GM19193 (cell line): ENCODE measurements around the gene GOLGA7B.

Experiments used
- POLR2A ChIP-seq: IDR thresholded peaks from 4 replicates; pipeline ENCODE4 v1.6.1; 2011; ENCODE audit not compliant: insufficient read depth, insufficient read length; ENCODE audit errors: extremely low read depth

GOLGA7B gene

GRCh38 chr10:97823734-97824133 lies 25.9 kb upstream of the GOLGA7B start:
- no peak for TF ChIP-seq POLR2A

DNA sequence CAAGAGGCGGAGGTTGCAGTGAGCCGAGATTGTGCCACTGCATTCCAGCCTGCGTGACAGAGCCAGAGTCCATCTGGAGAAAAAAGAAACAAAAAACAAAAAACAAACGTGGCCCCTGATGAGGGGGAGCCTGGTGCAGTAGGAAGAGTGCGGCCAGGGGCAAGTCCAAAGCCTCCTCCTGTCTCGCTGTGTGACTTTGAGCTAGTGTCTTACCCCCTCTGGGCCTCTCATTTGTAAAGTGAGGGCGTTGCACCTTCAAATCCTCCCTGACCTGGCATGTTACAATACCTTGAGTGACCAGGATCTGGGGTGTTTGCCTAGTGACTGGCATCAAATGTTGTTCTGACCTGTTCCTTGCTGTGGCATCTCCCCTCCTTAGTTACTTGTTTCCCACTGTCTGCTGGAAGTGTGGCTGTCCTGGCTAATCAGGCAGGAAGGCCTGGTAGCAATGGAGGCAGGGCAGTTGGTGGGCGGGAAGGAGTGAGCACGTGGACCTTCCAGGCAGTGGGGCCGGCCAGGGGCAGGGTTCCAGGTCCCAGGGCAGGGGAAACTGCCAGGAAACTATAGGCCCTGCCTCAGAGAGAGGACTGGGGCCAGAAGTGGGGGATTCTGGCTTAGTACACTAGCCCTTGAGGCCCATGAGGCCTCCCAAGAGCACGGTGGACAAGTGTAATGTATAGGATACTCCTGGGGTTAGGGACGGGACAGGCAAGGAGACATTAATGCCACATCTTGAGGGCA lies 24.5 kb upstream of the GOLGA7B start:
- TF ChIP-seq POLR2A = no peak

- no peak for TF ChIP-seq POLR2A
Measured at GRCh38 chr10:97826892-97827291, 22.8 kb upstream of the GOLGA7B start.

DNA sequence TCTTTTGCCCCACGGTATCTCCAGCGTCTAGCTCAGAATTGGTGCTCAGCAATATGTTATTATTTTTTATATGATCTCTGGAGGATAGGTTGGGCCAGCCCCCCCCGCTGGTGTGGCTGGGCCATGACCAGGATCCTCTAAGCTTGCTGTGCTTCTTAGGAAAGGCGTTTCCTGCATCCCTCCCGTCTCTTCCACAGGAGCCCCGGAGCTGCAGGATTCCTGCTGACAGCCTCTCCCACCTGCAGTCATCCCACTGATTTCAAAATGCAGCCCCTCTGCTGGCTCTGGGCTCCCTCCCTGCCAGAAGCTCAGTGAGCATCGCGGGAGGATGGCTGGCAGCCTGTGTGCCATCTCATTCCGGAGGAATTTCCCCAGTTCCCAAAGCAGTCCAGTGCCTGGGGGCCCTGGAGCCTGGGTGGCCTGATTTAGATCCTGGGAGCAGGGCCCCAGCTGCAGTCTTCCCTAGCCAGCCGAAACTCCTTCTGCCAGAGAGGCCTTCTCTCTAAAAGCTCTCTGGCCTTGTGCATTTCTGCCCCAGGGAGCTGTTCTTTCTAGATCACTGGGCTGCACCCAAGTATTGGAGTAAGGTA lies 21.8 kb upstream of the GOLGA7B start:
- TF ChIP-seq POLR2A = no peak

DNA sequence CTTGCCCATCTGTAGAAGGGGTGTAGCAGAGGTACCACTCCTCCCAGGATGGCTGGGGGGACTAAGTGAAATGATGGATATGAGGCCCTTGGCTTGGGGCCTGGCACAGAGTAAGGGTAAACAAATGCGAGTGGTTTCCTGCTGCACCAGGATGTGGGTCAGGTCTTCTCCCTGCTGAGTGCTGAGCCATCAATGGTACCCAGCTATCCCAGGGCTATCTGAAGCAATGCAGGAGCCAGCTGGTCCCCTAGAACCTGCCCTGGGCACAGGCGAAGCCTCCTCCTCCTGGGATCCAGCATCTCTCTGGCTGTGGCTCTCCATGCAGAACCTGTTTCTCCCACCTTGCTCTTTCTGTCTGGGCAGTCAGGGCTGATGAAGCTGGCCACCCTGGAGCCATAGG lies 20.9 kb upstream of the GOLGA7B start:
- no peak for TF ChIP-seq POLR2A

GRCh38 chr10:97830064-97830463 lies 19.6 kb upstream of the GOLGA7B start:
- TF ChIP-seq POLR2A = no peak

DNA sequence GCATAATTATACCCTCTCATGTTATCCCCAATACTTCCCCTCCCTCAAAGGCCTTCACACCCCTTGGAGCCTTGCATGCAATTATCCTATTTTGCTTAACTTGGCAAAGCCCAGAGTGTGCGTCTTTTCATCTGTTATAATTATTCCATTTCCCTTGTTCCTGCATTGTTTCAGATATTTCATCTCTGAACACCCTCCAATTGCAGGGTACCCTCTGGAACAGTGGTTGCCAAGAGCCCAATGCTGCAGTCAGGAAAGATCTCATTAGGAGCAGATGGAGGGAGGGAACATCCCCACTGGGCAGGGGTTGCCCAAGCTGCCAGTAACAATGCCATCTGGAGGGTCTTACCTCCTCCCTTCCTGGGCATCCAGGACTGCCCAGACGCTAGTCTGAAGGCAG lies 18.4 kb upstream of the GOLGA7B start:
- TF ChIP-seq POLR2A = no peak

DNA sequence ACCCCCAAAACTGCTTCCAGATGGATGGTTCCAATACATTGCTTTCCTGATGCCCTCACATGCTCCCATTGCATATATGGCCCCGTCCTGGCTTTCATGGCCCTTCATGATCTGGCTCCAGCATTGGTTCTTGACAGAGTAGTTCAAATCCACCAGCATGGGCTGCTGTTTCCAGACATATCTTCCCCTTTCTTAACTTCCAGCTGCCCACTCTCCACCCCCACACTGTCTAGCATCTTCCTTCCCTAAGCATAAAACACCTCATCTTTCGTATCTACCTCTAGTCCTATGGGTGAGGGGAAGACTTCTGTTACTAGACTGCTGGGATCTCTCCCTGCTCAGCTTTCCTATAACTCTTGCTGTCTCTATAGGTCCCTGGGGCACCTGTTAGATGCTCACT lies 13.2 kb upstream of the GOLGA7B start:
- no peak for TF ChIP-seq POLR2A

DNA sequence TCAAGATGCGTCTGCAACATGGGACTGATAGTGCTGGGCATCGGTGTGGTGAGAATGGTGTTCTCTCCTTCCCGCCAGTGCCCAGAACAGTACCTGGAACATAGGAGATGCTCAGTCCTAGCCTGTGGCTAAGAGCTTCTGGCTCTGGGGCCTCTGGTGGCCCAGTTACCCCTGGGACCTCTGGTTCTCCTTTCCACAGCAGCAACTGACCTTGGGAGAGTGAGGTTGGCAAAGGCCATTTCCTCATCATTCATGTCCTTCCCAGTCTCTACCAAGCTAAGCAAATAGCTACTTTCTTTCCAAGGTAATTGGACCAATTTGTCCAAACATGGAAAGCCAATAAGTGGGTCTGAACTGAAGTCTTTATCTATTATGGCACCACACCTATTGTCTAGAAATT lies 11.6 kb upstream of the GOLGA7B start:
- no peak for TF ChIP-seq POLR2A

GRCh38 chr10:97842656-97843280 lies 6.9 kb upstream of the GOLGA7B start:
- TF ChIP-seq POLR2A = no peak

- TF ChIP-seq POLR2A = no peak
Measured at GRCh38 chr10:97843281-97843671, 6.4 kb upstream of the GOLGA7B start.

DNA sequence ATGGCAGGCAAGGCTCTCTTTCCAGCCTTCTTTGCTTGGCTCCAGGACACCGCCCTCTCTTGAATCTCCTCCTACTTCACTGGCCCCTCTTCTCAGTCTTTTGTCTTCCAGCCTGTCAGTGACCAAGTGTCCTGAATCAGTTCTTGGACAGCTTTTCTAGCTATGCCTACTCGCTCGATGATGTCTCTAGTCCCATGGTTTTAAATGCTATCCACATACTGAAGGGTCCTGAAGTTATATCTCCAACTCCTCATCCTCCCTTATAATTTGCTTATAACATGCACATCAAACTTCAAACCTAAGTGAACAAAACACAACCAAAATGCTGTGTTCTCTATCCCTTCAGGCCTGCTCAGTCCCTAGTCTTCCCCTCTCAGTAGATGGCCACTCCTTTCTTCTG lies 5.0 kb upstream of the GOLGA7B start:
- TF ChIP-seq POLR2A = no peak

GRCh38 chr10:97849103-97849686 lies 448 bp upstream of the GOLGA7B start:
- TF ChIP-seq POLR2A = no peak

DNA sequence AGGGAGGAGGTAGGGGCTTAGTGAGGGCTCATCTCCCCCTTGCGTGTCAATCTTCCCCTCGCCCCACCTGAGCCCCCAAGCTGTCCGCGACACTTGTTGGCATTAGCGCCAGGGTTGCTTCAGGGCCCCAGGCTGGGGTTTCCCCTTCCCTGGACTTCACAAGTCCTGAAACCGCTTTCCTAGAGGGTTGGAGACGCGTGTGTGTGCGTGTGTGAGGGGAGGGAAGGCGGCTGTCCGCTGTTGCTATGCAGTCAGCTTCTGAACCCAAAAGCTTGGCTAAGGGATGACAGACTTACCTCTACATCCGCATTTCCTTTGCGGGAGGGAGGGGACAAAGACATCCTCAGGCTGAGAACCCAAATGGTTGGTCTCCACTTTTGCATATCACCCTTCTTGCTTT lies 803 bp downstream of the GOLGA7B start:
- TF ChIP-seq POLR2A = no peak

DNA sequence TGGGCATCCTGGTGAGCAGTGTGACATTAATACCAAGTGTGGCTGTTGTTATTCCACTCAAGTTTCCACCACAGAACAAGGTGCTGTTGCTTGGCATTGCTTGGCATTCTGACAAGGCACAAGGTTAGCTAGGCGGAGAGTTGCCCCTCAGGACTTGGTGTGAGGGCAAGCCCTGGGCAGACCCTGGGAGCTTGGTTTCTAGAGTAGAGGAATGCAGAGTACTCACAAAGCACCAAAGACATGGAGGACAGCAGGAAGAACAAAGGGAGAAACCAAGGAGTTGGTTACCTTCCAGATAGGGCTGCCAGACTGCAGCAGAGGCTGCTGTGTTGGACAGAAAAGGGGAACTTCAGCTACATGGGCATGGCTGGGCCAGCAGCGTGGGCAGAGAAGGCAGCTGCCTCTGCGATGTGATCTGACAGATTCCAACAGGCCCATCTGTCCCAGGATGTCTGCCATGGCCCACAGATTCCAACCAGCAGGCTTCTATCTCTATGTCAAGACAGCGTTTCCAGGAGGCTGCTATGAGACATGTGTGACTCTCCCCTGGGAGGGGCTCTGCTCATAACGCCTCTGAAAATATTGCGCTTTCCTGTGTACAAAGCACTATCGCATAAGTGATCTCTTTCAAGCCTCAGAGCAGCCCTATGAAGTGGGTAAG lies 1.8 kb downstream of the GOLGA7B start:
- no peak for TF ChIP-seq POLR2A
